Transverse colon (tissue), 4 donors: ENCODE measurements around the gene OR13C3. TPM values are rescaled to one million over a fixed set of nuclear protein-coding genes. Genes with fewer than 3 reads are reported as not detected.

ENCODE experiments used
- DNase-seq: peaks from one replicate; pipeline ENCODE4 v3.0.0-alpha.2; 2019
- H3K27ac ChIP-seq, 4 donors: fragments of 200-600 bp; sonication (generic); 2 replicates each; pipeline ENCODE4 v1.5.1; 2016 to 2018; ENCODE audit warnings: inconsistent platforms in 4 of 4
- H3K27me3 ChIP-seq: fragments of 200-600 bp; sonication (generic); 2 replicates; pipeline ENCODE4 v1.5.1; 2017; ENCODE audit warnings: inconsistent platforms
- H3K36me3 ChIP-seq, 4 donors: fragments of 200-600 bp; sonication (generic); 2 replicates each; pipeline ENCODE4 v1.5.1; 2017 to 2019; ENCODE audit warnings: inconsistent platforms in 4 of 4
- H3K4me1 ChIP-seq, 4 donors: fragments of 200-600 bp; sonication (generic); 2 replicates each; pipeline ENCODE4 v1.5.1; 2017 to 2020; ENCODE audit warnings: inconsistent platforms in 4 of 4
- H3K4me3 ChIP-seq, 4 donors: fragments of 200-600 bp; sonication (generic); 1 replicate in 1 of 4; 2 replicates in 3 of 4; pipeline versions ENCODE4 v1.5.1 to v1.6.1; 2017 to 2019; ENCODE audit warnings: inconsistent platforms in 4 of 4
- H3K9me3 ChIP-seq, 2 donors: fragments of 200-600 bp; sonication (generic); 2 replicates each; pipeline ENCODE4 v1.5.1; 2017 to 2019; ENCODE audit warnings: inconsistent platforms in 2 of 2
- EP300 ChIP-seq: sonication (generic); formaldehyde crosslinking; IDR thresholded peaks from one replicate; pipeline ENCODE4 v1.6.1; 2017; ENCODE audit warnings: antibody characterized with exemption, low read depth
- POLR2A ChIP-seq: fragments of 450-650 bp; IDR thresholded peaks from one replicate; pipeline ENCODE4 v1.6.1; 2016; ENCODE audit warnings: antibody characterized with exemption, mild to moderate bottlenecking, moderate library complexity
- POLR2AphosphoS5 ChIP-seq, 3 donors: sonication (generic); formaldehyde crosslinking; IDR thresholded peaks; one replicate each; pipeline ENCODE4 v1.6.1; 2016; ENCODE audit warnings: antibody characterized with exemption in 3 of 3
- WGBS, 2 donors: methylation state at CpG; one replicate each; pipeline ENCODE4 v1.1.5; 2018; ENCODE audit warnings: low coverage in 1 of 2; 5-methylcytosine and 5-hydroxymethylcytosine counted together
- in situ Hi-C, 4 donors: fragments of 200-750 bp; cut with MboI; loops; one replicate each; pipeline versions ENCODE4 v1.15.0 to v1.15.1; 2017; ENCODE audit warnings: low sequenced_read_pairs in 3 of 4, low pct_ligation_motif_present in 1 of 4, low pct_unique_long_range_greater_than_20kb in 1 of 4
- intact Hi-C: fragments of 100-400 bp; cut with DNase I; formaldehyde crosslinking; loops from one replicate; pipeline ENCODE4 v1.15.1; 2023; ENCODE audit warnings: low total_unique reads
- total RNA-seq, 4 donors: library from RNA; depleted of rRNA; stranded (reverse); fragments of >200 nt; gene quantifications; one replicate each; pipeline ENCODE4 v1.1.0, GENCODE V29; 2016
- TF ChIP-seq, protein P1 (sequence below), 5 experiments: fragments of 200-600 bp in 3 of 5; fragments of 450-650 bp in 2 of 5; sonication (generic) in 3 of 5; IDR thresholded peaks; 1 replicate in 2 of 5; 2 replicates in 3 of 5; pipeline ENCODE4 v1.5.1; 2016 to 2017; ENCODE audit warnings: antibody characterized with exemption in 5 of 5, inconsistent platforms in 3 of 5, mild to moderate bottlenecking in 2 of 5, moderate library complexity in 1 of 5

Gene OR13C3
- not detected for total RNA-seq

DNA sequence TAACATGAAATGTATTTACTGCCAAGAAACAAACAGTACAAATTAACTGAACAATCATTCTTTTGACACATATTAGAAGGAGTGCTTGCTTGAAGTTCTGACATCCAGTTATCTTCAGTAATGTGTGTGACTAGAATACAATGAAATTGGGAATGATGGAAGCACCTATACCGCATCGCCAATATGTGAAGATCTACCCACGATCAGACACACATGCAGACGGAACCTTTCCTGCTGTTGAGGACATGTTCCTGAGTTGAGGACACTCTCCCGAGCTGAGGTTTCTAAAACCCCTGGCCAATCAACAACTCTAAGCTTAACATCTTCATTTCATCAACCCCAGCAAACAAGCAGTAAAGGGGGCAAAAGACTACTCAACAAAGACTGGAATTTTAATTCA is at the start of gene OR13C3:
Gene OR13C3 (minus strand): TSS at position 101 of the 400 bp plus-strand sequence. CDS start 133 bp downstream, outside the sequence.
- TF ChIP-seq, protein P1, sequence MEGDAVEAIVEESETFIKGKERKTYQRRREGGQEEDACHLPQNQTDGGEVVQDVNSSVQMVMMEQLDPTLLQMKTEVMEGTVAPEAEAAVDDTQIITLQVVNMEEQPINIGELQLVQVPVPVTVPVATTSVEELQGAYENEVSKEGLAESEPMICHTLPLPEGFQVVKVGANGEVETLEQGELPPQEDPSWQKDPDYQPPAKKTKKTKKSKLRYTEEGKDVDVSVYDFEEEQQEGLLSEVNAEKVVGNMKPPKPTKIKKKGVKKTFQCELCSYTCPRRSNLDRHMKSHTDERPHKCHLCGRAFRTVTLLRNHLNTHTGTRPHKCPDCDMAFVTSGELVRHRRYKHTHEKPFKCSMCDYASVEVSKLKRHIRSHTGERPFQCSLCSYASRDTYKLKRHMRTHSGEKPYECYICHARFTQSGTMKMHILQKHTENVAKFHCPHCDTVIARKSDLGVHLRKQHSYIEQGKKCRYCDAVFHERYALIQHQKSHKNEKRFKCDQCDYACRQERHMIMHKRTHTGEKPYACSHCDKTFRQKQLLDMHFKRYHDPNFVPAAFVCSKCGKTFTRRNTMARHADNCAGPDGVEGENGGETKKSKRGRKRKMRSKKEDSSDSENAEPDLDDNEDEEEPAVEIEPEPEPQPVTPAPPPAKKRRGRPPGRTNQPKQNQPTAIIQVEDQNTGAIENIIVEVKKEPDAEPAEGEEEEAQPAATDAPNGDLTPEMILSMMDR (IDR thresholded peaks at IDR 0.05): no peak
- no peak for TF ChIP-seq POLR2AphosphoS5 (IDR thresholded peaks at IDR 0.05)
- TF ChIP-seq POLR2A: no peak
- TF ChIP-seq EP300: no peak
- H3K4me3 ChIP-seq: no peak within 1 kb of the TSS
- no peaks in the 10 kb centered on the region for H3K27me3 ChIP-seq
- WGBS, 2 donors: 86 to 100% methylated on average over 4 to 5 of the region's 5 CpGs
- no peak within 1 kb of the TSS for H3K27ac ChIP-seq
- no peaks in the 10 kb centered on the region for H3K9me3 ChIP-seq
- no peaks in the 10 kb centered on the region for H3K4me1 ChIP-seq
- H3K36me3 ChIP-seq: no peaks in the 10 kb centered on the region
- in situ Hi-C loops (no loop called here), intact Hi-C loops (no loop called here)
- DNase-seq: no peak

DNA sequence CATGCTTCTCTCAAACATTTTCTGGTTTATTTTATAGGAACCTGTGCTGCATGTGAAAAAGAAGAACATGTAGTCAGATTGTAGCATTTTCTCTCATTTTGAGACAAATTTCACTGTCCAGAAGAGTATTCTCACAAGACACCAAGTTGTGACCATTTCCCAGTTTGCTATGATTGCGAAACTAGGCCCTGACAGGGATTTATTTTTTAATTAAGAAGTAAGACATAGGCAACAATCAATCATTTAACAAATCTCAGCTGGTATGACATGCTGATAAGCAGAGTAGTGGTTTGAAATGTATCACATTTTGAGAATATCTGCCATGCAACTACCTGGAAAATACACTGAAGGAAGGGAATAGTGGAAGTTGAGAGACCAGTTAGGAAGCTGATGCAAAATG is 43.9 kb upstream of the OR13C3 start:
- intact Hi-C loops: no loop called here
- no peaks in the 10 kb centered on the region for H3K9me3 ChIP-seq
- no peak for TF ChIP-seq EP300
- 88% methylated on average over 1 of the region's 1 CpG for WGBS, 2 donors
- H3K4me1 ChIP-seq: no peaks in the 10 kb centered on the region
- H3K36me3 ChIP-seq: no peaks in the 10 kb centered on the region
- in situ Hi-C loops: no loop called here
- H3K27ac ChIP-seq: no peak overlapping the region
- no peaks in the 10 kb centered on the region for H3K27me3 ChIP-seq
- no peak overlapping the region for H3K4me3 ChIP-seq
- no peak for DNase-seq

DNA sequence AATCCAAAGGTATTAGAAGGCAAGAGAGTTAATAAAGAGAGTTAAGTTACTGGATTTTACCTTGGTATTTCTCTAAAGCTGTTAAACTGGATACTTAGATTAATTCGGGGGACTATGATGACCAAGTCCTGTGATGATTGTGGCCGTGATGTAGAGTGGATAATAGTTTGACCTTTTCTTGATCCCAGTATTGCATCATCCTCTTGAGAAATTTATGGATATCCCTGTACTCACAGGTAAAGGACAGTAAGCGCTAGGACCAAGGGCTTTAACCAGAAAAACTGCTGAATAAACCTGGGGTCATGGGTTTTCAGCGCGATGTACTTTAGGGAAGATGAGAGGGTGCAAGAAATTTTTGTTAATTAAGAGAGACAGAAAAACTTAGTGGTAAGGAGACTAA is 40.6 kb upstream of the OR13C3 start:
- WGBS, 2 donors: 75 to 82% methylated on average over 5 of the region's 5 CpGs

DNA sequence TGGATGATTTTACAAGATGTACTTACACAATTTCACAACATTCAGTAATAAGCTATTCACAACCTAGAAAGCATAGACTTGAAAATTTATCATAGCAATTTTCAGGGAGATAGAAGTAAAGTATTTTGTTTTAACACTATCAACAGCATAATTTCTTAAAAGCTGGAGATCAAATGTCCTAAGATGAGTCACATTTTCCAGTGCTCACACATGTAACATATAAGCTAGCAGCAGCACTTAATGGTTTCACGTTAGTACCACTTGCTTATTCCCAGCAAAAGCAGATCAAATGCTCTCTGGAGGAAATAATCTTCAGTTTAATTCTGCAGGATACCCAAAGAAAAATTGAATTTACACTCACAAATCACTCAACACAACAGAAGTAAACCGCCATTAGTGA is 38.8 kb upstream of the OR13C3 start:
- no peak for TF ChIP-seq POLR2AphosphoS5 (IDR thresholded peaks at IDR 0.05)
- no peak for TF ChIP-seq POLR2A
- TF ChIP-seq EP300: no peak
- TF ChIP-seq, protein P1 (IDR thresholded peaks at IDR 0.05): no peak
- in situ Hi-C loops: no loop called here
- Histone ChIP-seq H3K9me3 (peaks cover 0 to 8% of the 10 kb centered on the region in 2 donors), H3K36me3 (no peaks in the 10 kb centered on the region), H3K27ac (no peak overlapping the region), H3K27me3 (no peaks in the 10 kb centered on the region), H3K4me1 (no peaks in the 10 kb centered on the region), H3K4me3 (no peak overlapping the region)
- DNase-seq: no peak
- WGBS, 2 donors: 59 to 77% methylated on average over 2 of the region's 2 CpGs
- intact Hi-C loops: no loop called here

More for the DNA sequence above, 40.6 kb upstream of the OR13C3 start:
- DNase-seq: no peak
- intact Hi-C loops: no loop called here
- H3K36me3 ChIP-seq: no peaks in the 10 kb centered on the region
- no peaks in the 10 kb centered on the region for H3K4me1 ChIP-seq
- H3K4me3 ChIP-seq: no peak overlapping the region
- no peak for TF ChIP-seq POLR2A
- no peak for TF ChIP-seq EP300
- no peak for TF ChIP-seq POLR2AphosphoS5 (IDR thresholded peaks at IDR 0.05)
- TF ChIP-seq, protein P1 (IDR thresholded peaks at IDR 0.05): no peak
- H3K9me3 ChIP-seq: peaks cover 0 to 6% of the 10 kb centered on the region in 2 donors
- no peaks in the 10 kb centered on the region for H3K27me3 ChIP-seq
- no peak overlapping the region for H3K27ac ChIP-seq
- in situ Hi-C loops: no loop called here

DNA sequence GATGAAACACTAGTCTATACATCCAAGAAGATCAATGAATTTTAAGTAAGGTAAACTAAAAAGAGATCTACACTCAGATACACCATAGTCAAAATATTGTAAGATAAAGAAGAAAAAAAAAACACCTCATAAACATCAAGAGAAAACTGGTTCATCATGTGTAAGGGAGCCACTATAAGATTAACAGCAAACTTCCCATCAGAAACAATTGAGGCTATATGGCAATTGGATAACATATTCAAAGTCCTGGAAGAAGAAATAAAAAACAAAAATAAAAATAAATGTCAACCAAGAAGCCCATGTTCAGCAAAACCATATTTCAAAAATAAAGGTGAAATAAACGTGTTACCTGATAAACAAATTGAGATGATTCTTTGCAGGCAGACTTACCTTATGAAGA is 36.0 kb upstream of the OR13C3 start:
- in situ Hi-C loops: no loop called here
- peaks cover 0 to 8% of the 10 kb centered on the region in 2 donors for H3K9me3 ChIP-seq

More for the DNA sequence above, 36.0 kb upstream of the OR13C3 start:
- 67 to 69% methylated on average over 1 of the region's 1 CpG for WGBS, 2 donors
- TF ChIP-seq, protein P1 (IDR thresholded peaks at IDR 0.05): no peak
- TF ChIP-seq EP300 (no peak), POLR2AphosphoS5 (IDR thresholded peaks at IDR 0.05) (no peak), POLR2A (no peak)
- Histone ChIP-seq H3K4me1 (no peaks in the 10 kb centered on the region), H3K27me3 (no peaks in the 10 kb centered on the region), H3K4me3 (no peak overlapping the region), H3K36me3 (no peaks in the 10 kb centered on the region), H3K27ac (no peak overlapping the region)
- DNase-seq: no peak
- intact Hi-C loops: no loop called here
